C4-2B (cell line): ENCODE results near the gene FBXW10.
"Not testable (repeated sequence)": the region's sequence is repeated elsewhere in the genome, so short reads cannot be mapped to it uniquely, and the experiment has no call there.

Experiments used
- CTCF ChIP-seq: fragments of 450-650 bp; conservative IDR thresholded peaks from 2 replicates; pipeline ENCODE4 v1.5.1; 2017; ENCODE audit warnings: mild to moderate bottlenecking
- ZFX ChIP-seq: fragments of 450-650 bp; IDR thresholded peaks from 2 replicates; pipeline ENCODE4 v1.6.1; 2017

- TF ChIP-seq CTCF, ZFX: not testable (repeated sequence)
Observed at GRCh38 chr17:18732438-18732837, 11.4 kb upstream of the FBXW10 start.
